Measurements from ENCODE around the gene CUX1.

The CUX1 gene

DNA sequence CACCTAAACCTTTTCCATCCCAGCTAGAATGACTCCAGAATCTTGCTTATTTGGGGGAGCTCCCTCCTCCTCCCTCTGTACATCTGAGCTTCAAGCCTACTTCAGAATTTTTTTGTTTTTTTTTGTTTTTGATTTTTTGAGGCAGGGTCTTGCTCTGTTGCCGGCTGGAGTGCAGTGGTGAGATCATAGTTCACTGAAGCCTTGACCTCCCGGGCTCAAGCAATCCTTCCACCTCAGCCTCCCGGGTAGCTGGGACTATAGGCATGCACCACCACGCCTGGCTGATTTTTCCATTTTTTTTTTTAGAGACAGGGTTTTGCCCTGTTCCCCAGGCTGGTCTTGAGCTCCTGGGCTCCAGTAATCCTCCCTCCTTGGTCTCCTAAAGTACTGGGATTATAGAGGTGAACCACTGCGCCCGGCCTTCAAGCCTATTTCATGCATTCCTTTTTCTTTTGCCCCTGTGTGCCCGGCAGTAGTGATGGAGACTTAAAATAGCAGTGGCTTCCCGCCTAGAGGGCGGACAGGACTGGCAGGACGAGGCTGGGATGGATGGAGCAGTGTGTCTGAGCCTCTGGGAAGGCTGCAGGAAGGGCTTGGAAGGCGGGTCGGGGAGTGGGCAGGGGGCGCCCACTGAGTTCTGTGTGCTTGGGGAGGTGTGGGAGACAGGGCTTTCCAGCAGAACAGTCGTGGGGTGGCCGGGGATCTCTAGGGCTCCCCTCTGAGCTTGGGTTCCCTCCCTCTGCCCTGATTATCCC lies 8.8 kb downstream of the CUX1 start:
- TF ChIP-seq GATA3 (IDR thresholded peaks at IDR 0.05; ENCODE audit: low read depth, low read length) (no peak), GATA2 (IDR thresholded peaks at IDR 0.05; ENCODE audit: low read depth, low read length) (no peak)

DNA sequence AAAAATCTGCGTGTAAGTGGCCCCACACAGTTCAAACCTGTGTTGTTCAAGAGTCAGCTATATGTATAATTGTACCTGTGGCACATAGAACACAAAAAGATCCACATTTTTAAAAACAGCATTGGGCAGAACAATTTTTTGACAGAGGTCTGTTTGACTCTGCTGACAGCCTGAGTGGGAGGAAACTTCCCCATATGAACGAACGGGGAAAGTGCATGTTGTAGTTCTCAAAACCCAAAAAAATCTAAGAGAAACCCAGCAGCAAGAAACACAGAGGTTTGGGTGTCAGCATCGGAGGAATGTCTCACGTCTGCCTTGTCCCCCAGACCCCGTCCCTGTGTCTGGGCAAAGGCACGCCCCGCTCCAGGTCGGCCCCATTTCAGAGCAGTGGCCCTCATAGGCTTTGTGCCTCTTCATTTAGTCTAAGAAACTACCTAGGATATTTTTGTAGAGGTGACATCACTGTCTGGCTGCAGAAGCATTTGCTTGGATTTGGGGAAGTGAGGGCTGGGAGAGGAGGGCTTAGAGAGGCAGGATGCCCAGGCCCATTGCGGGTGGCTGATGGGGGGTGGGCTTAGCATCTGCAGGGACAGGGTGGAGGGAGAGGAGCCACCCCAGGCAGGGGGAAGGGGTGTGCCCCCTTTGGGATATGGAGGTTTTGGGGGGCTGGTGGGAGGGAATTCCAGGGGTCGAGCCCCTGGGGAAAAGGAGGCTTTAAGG lies 11.0 kb downstream of the CUX1 start:
- TF ChIP-seq GATA3 (IDR thresholded peaks at IDR 0.05; ENCODE audit: low read depth, low read length) (no peak), GATA2 (IDR thresholded peaks at IDR 0.05; ENCODE audit: low read depth, low read length) (no peak)

GRCh38 chr7:101829374-101829773 lies 11.9 kb downstream of the CUX1 start:
- no peak for TF ChIP-seq GATA3 (IDR thresholded peaks at IDR 0.05; ENCODE audit: low read depth, low read length)

- TF ChIP-seq GATA3 (IDR thresholded peaks at IDR 0.05; ENCODE audit: low read depth, low read length) (no peak), GATA2 (IDR thresholded peaks at IDR 0.05; ENCODE audit: low read depth, low read length) (no peak)
Measured at GRCh38 chr7:101829821-101830220, 12.4 kb downstream of the CUX1 start.

- TF ChIP-seq GATA2 (IDR thresholded peaks at IDR 0.05; ENCODE audit: low read depth, low read length) (no peak), GATA3 (IDR thresholded peaks at IDR 0.05; ENCODE audit: low read depth, low read length) (no peak)
Measured at GRCh38 chr7:101832205-101832631, 14.8 kb downstream of the CUX1 start.

DNA sequence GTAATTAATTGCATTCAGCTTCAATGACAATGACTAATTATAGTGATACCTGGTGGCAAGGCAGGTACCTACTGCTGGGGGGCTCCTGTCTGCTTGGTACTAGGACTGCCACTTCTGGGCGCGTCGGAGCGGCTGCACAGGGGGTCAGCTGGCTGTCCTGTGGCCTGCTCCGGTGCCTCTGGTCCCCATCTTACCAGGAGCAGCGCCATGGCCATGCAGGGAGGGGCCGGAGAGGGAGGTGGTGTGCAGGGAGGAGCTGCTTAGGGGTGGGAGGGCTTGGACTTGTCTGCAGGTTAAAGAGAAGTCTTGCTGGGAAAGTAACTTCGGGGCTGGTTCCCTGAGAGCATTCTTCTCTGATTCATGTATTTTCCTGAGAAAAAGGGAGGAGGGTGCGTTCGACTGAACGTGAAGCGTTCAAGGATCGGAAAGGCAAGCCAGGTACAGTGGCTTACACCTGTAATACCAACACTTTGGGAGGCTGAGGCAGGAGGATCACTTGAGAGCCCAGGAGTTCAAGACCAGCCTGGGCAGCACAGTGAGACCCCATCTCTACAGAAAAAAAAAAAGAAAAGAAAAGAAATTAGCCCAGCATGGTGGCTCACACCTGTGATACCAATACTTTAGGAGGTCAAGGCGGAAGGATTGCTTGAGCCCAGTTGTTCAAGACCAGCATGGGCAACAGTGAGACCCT lies 15.4 kb downstream of the CUX1 start:
- TF ChIP-seq GATA3 (IDR thresholded peaks at IDR 0.05; ENCODE audit: low read depth, low read length): no peak
- no peak for TF ChIP-seq GATA2 (IDR thresholded peaks at IDR 0.05; ENCODE audit: low read depth, low read length)

- TF ChIP-seq GATA3 (IDR thresholded peaks at IDR 0.05; ENCODE audit: low read depth, low read length) (no peak), GATA2 (IDR thresholded peaks at IDR 0.05; ENCODE audit: low read depth, low read length) (no peak)
Measured at GRCh38 chr7:101833799-101834198, 16.4 kb downstream of the CUX1 start.

DNA sequence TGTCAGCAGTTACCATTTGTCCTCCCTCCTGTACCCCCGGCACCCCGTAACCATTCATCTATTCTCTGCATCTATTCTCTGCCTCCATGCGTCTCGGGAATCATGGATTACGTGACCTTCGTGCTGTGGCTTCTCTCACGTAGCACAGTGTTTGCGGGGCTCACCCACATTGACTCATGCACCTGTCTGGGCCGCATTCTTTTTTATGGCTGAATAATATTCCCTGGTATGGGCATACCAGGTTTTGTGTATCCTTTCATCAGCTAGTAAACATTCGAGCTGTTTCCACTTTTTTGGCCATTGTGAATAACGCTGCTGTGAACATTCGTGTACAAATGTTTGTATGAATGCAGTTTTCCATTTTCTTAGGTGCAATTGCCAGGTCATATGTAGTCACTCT lies 17.7 kb downstream of the CUX1 start:
- TF ChIP-seq GATA3 (IDR thresholded peaks at IDR 0.05; ENCODE audit: low read depth, low read length) (no peak), GATA2 (IDR thresholded peaks at IDR 0.05; ENCODE audit: low read depth, low read length) (no peak)

- no peak for TF ChIP-seq GATA3 (IDR thresholded peaks at IDR 0.05; ENCODE audit: low read depth, low read length)
- no peak for TF ChIP-seq GATA2 (IDR thresholded peaks at IDR 0.05; ENCODE audit: low read depth, low read length)
Measured at GRCh38 chr7:101838837-101839483, 21.5 kb downstream of the CUX1 start.

GRCh38 chr7:101841328-101841727 lies 23.9 kb downstream of the CUX1 start:
- no peak for TF ChIP-seq GATA2 (IDR thresholded peaks at IDR 0.05; ENCODE audit: low read depth, low read length)
- no peak for TF ChIP-seq GATA3 (IDR thresholded peaks at IDR 0.05; ENCODE audit: low read depth, low read length)

GRCh38 chr7:101843293-101844271 lies 26.2 kb downstream of the CUX1 start:
- no peak for TF ChIP-seq GATA2 (IDR thresholded peaks at IDR 0.05; ENCODE audit: low read depth, low read length)
- TF ChIP-seq GATA3 (IDR thresholded peaks at IDR 0.05; ENCODE audit: low read depth, low read length): no peak

DNA sequence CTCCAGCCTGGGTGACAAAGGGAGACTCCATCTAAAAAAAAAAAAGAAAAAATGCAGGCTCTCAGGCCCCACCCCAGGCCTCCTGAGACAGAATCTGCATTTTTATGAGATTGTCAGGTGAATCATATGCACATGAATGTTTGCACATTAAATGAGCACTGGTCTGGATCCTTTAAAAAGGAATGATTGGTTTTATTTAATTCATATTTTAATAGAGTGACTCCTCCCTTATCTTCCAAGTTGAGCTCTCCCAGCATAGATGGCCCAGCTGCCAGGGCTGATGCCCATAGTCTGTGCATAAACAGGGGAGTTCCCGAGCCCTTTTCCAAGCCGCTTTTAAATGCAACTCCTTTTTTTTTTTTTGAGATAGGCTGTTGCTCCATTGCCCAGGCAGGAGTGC lies 28.5 kb downstream of the CUX1 start:
- TF ChIP-seq GATA2 (IDR thresholded peaks at IDR 0.05; ENCODE audit: low read depth, low read length) (no peak), GATA3 (IDR thresholded peaks at IDR 0.05; ENCODE audit: low read depth, low read length) (no peak)

Data from SH-SY5Y (cell line).